Measurements from ENCODE around the gene TNFRSF9.

- TF ChIP-seq CTCF (conservative IDR thresholded peaks at IDR 0.05; ENCODE audit: low read depth in 2 of 2) (no peak), ZNF462 (CRISPR knock-in tag; IDR thresholded peaks at IDR 0.05) (no peak), POLR2AphosphoS5 (IDR thresholded peaks at IDR 0.05; ENCODE audit: low read depth) (no peak), EZH2 (IDR thresholded peaks at IDR 0.05; ENCODE audit: low read depth, unreplicated experiment) (no peak), REST (IDR thresholded peaks at IDR 0.05; ENCODE audit: unreplicated experiment) (no peak), EZH2phosphoT487 (IDR thresholded peaks at IDR 0.05; ENCODE audit: unreplicated experiment) (no peak), CREB1 (CRISPR knock-in tag; IDR thresholded peaks at IDR 0.05; ENCODE audit: low read depth) (no peak)
These were observed 24.2 kb downstream of the TNFRSF9 start for GRCh38 chr1:7916501-7916830.

Data from GM23338 (cell line).